ENCODE results near the gene APBB2.

- TF ChIP-seq SNAI2 (CRISPR knock-in tag; IDR thresholded peaks at IDR 0.05) (no peak), ARNTL (CRISPR knock-in tag; IDR thresholded peaks at IDR 0.05; ENCODE audit: borderline replicate concordance, low read depth) (no peak)
These were observed 260.9 kb downstream of the APBB2 start for GRCh38 chr4:40953283-40954087.

Measured in SK-N-SH treated with all-trans-retinoic acid at 6 μM for 48 hours (cell line).